IPS-15b (cell line): ENCODE results near the gene ZNF292.
"Not testable (repeated sequence)": the region's sequence is repeated elsewhere in the genome, so short reads cannot be mapped to it uniquely, and the experiment has no call there.

Experiments
- H3K27me3 ChIP-seq: one replicate; pipeline ENCODE4 v1.6.1; 2013; ENCODE audit warnings: low read length; ENCODE audit not compliant: control insufficient read depth, insufficient read depth
- H3K36me3 ChIP-seq: one replicate; pipeline ENCODE4 v1.6.1; 2013; ENCODE audit warnings: low read length; ENCODE audit not compliant: control insufficient read depth, insufficient read depth
- H3K4me1 ChIP-seq: one replicate; pipeline ENCODE4 v1.6.1; 2013; ENCODE audit warnings: mild to moderate bottlenecking, low read length; ENCODE audit not compliant: control insufficient read depth, insufficient read depth
- H3K4me3 ChIP-seq: one replicate; pipeline ENCODE4 v1.5.1; 2013; ENCODE audit warnings: low read depth, low read length
- H3K9ac ChIP-seq: one replicate; pipeline ENCODE4 v1.6.1; 2013; ENCODE audit warnings: low read depth, mild to moderate bottlenecking, low read length
- H3K9me3 ChIP-seq: one replicate; pipeline ENCODE4 v1.6.1; 2013; ENCODE audit warnings: mild to moderate bottlenecking, low read length; ENCODE audit not compliant: control insufficient read depth, insufficient read depth

Gene ZNF292

DNA sequence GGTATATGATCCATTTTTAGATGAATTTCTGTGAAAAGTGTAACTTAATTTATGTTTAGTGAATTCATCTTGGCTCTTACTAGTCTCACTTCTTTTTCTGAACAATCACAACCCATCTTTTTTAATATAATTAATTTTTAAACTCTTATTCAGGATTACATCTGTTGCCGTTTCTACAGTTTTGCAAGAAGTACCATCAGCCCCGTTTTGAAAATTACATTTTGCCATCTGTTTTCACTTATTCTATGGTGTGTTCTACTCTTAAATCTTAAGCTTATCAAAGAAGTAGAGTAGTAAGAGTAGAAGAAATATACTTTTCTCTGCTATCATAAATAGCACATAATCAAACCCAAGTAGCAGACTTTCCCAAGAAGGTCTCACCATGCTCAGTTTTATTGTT lies 70.1 kb downstream of the ZNF292 start:
- peaks cover 15% of the 10 kb centered on the region for H3K36me3 ChIP-seq
- H3K9me3 ChIP-seq, result no peaks in the 10 kb centered on the region
- H3K4me1 ChIP-seq, result no peaks in the 10 kb centered on the region
- no peak overlapping the region for H3K4me3 ChIP-seq
- no peaks in the 10 kb centered on the region for H3K27me3 ChIP-seq
- H3K9ac ChIP-seq, result no peak overlapping the region

DNA sequence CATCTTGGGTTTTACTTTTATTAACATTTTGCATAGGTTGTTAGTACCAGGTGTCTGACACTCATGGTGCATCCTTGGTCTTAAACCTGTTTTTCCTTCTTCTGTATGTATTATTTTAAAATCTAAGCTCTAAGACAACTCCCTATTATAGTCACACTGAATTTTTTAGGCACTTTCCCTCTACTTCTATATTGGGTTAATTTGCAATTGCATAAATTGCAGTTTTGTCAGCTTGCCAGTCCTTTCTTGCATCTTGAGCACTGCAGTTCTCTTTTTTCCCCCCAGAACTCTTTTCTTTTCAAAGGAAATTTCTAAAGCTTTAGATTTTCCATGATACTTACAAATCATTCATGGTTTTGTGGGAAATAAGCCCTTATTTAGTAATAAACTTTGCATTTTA lies 70.6 kb downstream of the ZNF292 start:
- Histone ChIP-seq H3K9me3 (no peaks in the 10 kb centered on the region), H3K27me3 (no peaks in the 10 kb centered on the region), H3K4me3 (no peak overlapping the region), H3K9ac (no peak overlapping the region), H3K4me1 (no peaks in the 10 kb centered on the region), H3K36me3 (peaks cover 15% of the 10 kb centered on the region)

DNA sequence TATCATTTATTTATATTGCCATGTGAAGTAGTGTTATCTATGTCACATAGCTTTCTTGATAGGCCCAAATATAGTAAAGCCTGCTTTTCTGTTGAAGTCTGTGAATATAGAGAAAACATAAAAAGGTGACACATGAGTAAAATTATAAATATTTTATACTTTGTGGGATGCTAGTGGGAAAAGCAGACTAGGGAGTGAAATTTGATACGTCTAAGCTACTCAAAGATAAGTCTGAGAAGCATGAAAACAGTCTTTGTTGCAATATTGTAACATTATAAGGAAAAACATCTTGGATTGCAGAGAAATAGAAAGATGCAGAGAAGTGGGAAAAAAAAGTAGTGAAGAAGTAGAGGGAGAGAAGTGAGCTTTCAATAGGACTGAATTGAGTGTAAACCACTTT lies 75.4 kb downstream of the ZNF292 start:
- Histone ChIP-seq H3K9ac (no peak overlapping the region), H3K4me3 (no peak overlapping the region), H3K4me1 (no peaks in the 10 kb centered on the region), H3K9me3 (no peaks in the 10 kb centered on the region), H3K27me3 (no peaks in the 10 kb centered on the region), H3K36me3 (peaks cover 4% of the 10 kb centered on the region)

DNA sequence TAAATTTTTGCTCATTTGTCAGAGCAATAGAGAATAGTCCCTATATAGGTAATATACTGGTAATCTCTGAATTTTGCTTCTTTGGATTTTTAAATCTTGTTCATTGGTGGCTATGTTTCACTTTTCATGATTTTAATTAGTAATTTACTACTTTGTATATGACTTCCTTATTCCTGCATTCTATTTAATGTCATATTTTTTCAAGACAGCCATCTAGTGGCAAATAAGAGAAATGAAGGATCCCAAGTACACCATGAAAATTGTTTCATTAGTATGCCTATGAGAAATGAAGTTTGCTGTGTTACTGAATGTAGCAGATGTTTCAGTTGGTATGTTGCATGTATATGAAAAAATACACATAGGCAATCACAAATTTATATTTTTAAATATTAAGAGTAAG lies 82.4 kb downstream of the ZNF292 start:
- H3K4me3 ChIP-seq, result no peak overlapping the region
- no peaks in the 10 kb centered on the region for H3K9me3 ChIP-seq
- H3K9ac ChIP-seq, result no peak overlapping the region
- peaks cover 2% of the 10 kb centered on the region for H3K36me3 ChIP-seq
- no peaks in the 10 kb centered on the region for H3K4me1 ChIP-seq
- H3K27me3 ChIP-seq, result no peaks in the 10 kb centered on the region

DNA sequence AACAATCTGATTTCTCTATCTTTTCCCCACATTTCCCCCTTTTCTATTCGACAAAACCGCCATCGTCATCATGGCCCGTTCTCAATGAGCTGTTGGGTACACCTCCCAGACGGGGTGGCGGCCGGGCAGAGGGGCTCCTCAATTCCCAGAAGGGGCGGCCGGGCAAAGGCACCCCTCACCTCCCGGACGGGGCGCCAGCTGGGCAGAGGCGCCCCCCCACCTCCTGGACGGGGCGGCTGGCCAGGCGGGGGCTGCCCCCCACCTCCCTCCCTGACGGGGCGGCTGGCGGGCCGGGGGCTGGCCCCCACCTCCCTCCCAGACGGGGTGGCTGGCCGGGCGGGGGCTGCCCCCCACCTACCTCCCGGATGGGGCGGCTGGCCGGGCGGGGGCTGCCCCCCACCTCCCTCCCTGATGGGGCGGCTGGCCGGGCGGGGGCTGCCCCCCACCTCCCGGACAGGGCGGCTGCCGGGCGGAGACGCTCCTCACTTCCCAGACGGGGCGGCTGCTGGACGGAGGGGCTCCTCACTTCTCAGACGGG lies 83.8 kb downstream of the ZNF292 start:
- not testable (repeated sequence) for H3K9me3 ChIP-seq, H3K4me1 ChIP-seq, H3K36me3 ChIP-seq, H3K9ac ChIP-seq, H3K4me3 ChIP-seq, H3K27me3 ChIP-seq

DNA sequence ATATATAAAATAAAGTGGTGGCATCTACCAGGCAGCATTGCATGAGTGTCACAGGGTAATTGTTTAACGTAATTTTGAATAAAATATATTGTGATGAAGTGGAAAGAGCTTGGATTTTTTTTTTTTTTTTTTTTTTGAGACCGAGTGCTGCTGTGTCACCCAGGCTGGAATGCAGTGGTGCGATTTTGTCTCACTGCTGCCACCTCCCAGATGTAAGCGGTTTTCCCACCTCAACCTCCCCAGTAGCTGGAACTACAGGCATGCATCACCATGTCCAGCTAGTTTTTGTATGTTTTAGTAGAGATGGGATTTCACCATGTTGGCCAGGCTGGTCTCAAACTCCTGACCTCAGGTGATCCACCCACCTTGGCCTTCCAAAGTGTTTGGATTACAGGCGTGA lies 85.9 kb downstream of the ZNF292 start:
- no peaks in the 10 kb centered on the region for H3K4me1 ChIP-seq
- no peaks in the 10 kb centered on the region for H3K9me3 ChIP-seq
- no peaks in the 10 kb centered on the region for H3K27me3 ChIP-seq
- peaks cover 2% of the 10 kb centered on the region for H3K36me3 ChIP-seq
- H3K4me3 ChIP-seq, result no peak overlapping the region
- no peak overlapping the region for H3K9ac ChIP-seq

DNA sequence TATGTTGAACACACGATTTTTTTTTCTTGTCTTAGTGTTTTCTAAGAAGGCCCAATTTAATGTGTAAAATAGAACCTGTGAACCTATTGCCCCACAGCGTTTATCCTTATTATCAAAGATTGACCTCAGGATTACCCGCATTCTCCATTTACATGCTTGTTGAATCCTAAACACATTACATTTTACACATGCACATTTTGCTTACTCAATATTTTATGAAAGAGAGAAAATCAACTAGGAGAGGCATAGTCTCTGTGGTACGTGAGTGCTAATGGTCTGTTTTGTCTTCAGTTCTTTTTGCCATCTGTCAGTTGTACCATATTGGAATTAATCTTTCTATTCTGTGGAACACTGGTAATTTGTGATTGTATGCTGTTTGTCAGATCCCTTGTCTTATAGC lies 86.9 kb downstream of the ZNF292 start:
- Histone ChIP-seq H3K36me3 (peaks cover 2% of the 10 kb centered on the region), H3K4me3 (no peak overlapping the region), H3K9me3 (no peaks in the 10 kb centered on the region), H3K4me1 (no peaks in the 10 kb centered on the region), H3K27me3 (no peaks in the 10 kb centered on the region), H3K9ac (no peak overlapping the region)

DNA sequence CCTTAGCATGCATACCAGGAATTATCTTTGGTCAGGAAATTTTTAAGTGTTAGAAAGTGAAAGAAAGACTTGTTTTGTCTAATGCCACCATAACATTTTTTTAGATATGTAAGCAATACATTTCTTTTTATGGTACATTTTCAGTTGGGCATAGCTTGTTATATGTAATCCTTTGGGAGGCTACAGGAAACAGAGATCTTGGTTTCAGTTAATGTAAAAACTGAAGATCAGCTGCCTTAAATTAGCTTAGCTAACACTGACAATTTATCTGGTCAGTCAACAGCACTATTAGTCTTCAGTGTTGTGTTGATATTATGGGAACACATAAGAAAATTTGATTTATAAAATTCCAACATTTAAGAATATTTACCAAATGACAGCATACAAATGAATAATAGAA lies 88.4 kb downstream of the ZNF292 start:
- no peaks in the 10 kb centered on the region for H3K4me1 ChIP-seq
- H3K9me3 ChIP-seq, result no peaks in the 10 kb centered on the region
- no peak overlapping the region for H3K4me3 ChIP-seq
- H3K9ac ChIP-seq, result no peak overlapping the region
- H3K36me3 ChIP-seq, result no peaks in the 10 kb centered on the region
- H3K27me3 ChIP-seq, result no peaks in the 10 kb centered on the region

DNA sequence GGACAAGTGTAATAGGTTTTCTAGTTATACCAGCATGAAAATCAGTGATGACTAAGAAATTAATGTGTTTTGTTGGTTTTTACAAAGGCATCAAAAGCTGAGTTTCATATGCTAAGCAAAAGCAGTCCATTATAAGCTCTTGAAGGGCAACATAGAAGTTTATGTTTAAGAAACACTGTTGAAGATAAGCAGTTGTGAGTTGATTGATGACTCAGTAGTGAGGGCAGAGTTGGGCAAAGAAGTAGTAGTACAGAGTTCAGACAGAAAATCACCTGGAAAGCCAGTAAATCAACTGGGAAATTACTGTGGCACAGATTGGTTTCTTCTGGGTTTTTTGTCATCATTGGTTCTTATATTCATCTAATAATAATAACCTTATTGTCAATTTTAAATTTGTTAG lies 89.0 kb downstream of the ZNF292 start:
- no peak overlapping the region for H3K4me3 ChIP-seq
- no peaks in the 10 kb centered on the region for H3K27me3 ChIP-seq
- H3K9me3 ChIP-seq, result no peaks in the 10 kb centered on the region
- H3K36me3 ChIP-seq, result no peaks in the 10 kb centered on the region
- no peak overlapping the region for H3K9ac ChIP-seq
- H3K4me1 ChIP-seq, result no peaks in the 10 kb centered on the region

DNA sequence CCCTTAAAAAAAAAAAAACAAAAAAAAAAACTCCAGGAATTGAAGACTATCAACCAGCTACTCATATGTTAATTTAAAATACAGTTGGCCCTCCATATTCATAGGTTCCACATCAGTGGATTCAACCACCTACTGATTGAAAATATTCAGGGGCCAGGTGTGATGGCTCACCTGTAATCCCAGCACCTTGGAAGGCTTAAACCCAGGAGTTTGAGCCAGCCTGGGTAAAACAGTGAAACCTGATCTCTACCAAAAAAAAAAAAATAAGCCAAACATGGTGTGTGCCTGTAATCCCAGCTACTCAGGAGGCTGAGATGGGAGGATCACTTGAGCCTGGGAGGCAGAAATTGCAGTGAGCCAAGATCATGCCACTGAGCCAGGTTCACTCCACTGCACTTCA lies 94.7 kb downstream of the ZNF292 start:
- Histone ChIP-seq H3K36me3 (peaks cover 2% of the 10 kb centered on the region), H3K27me3 (no peaks in the 10 kb centered on the region), H3K4me1 (no peaks in the 10 kb centered on the region), H3K9me3 (no peaks in the 10 kb centered on the region), H3K9ac (no peak overlapping the region), H3K4me3 (no peak overlapping the region)

DNA sequence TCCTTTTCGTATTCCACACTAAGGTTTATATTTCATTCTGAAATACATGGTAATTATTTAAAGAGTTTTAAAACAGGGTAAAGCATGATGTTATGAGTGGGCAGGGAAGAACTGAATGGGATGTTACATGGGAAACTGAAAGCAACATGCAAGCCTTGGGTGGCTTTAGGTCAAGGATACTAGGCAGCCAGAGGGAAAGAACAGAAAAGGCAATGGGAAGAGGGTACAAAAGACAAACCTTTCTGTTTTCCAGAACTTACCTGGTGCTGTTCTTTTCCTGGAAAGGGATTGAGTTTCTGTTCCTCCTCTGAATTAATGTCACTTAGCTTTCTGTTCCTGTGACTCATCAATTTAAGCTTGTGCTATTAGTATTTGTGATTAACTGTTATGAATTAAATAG lies 95.9 kb downstream of the ZNF292 start:
- no peak overlapping the region for H3K4me3 ChIP-seq
- peaks cover 5% of the 10 kb centered on the region for H3K9me3 ChIP-seq
- H3K36me3 ChIP-seq, result peaks cover 13% of the 10 kb centered on the region
- no peaks in the 10 kb centered on the region for H3K4me1 ChIP-seq
- no peak overlapping the region for H3K9ac ChIP-seq
- no peaks in the 10 kb centered on the region for H3K27me3 ChIP-seq

DNA sequence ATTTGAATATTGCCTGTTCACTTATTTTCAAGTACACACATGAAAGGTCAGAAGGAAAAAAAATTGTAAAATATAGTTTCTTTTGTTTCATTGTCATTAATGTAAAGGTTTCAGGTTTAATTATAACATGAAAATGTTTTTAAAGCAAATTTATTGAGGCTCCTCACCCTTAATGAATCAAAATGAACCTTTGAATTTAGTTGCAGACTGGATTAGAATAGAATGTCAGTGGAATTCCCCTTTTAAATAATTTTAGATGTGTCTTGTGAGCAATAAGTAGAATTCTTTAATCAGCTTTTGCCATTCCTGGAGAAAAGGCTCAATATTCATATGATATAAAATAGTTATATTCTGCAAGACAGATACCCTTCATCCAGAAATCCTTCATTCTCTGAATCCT lies 96.4 kb downstream of the ZNF292 start:
- Histone ChIP-seq H3K9me3 (peaks cover 5% of the 10 kb centered on the region), H3K4me3 (no peak overlapping the region), H3K36me3 (peaks cover 14% of the 10 kb centered on the region), H3K4me1 (no peaks in the 10 kb centered on the region), H3K9ac (no peak overlapping the region), H3K27me3 (no peaks in the 10 kb centered on the region)

DNA sequence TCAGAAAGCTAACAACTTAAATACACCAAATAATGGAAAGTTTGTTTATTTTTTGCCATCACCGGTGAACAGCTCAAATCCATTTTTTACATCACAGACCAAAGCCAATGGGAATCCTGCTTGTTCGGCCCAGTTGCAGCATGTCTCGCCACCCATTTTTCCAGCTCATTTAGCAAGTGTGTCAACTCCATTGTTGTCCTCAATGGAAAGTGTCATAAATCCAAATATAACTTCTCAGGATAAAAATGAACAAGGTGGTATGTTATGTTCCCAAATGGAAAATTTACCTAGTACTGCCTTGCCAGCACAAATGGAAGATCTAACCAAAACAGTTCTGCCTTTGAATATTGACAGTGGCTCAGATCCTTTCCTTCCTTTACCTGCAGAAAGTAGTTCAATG lies 101.7 kb downstream of the ZNF292 start:
- peaks cover 14% of the 10 kb centered on the region for H3K36me3 ChIP-seq

More for the DNA sequence above, 101.7 kb downstream of the ZNF292 start:
- Histone ChIP-seq H3K27me3 (no peaks in the 10 kb centered on the region), H3K4me1 (no peaks in the 10 kb centered on the region), H3K9me3 (peaks cover 8% of the 10 kb centered on the region), H3K4me3 (no peak overlapping the region), H3K9ac (no peak overlapping the region)
